ENCODE results near the gene KIAA0408.
"Not testable (repeated sequence)": the region's sequence is repeated elsewhere in the genome, so short reads cannot be mapped to it uniquely, and the experiment has no call there.

KIAA0408 gene

GRCh38 chr6:127415096-127415495, 44.1 kb downstream of the KIAA0408 start:
- DNase-seq: no peak

GRCh38 chr6:127413123-127413522, 46.1 kb downstream of the KIAA0408 start:
- peak in 9 of 56 donors; percentile 1 to 13 (median 3) for DNase-seq

GRCh38 chr6:127412016-127412415, 47.2 kb downstream of the KIAA0408 start:
- DNase-seq: not testable (repeated sequence)

Measured in nucleus accumbens (tissue), 56 donors.